Measurements from ENCODE around the gene EVI5.
"Not testable (repeated sequence)": the region's sequence is repeated elsewhere in the genome, so short reads cannot be mapped to it uniquely, and the experiment has no call there.

DNA sequence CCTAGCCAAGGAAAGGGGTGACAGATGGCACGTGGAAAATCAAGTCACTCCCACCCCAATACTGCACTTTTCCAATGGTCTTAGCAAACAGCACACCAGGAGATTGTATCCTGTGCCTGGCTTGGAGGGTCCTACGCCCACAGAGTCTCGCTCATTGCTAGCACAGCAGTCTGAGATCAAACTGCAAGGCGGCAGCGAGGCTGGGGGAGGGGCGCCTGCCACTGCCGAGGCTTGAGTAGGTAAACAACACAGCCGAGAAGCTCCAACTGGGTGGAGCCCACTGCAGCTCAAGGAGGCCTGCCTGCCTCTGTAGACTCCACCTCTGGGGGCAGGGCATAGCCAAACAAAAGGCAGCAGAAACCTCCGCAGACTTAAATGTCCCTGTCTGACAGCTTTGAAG is 195.5 kb downstream of the EVI5 start:
- not testable (repeated sequence) for TF ChIP-seq CTCF (IDR thresholded peaks at IDR 0.05; ENCODE audit: poor library complexity); EZH2 (IDR thresholded peaks at IDR 0.05; ENCODE audit: borderline replicate concordance); EZH2phosphoT487 (IDR thresholded peaks at IDR 0.05; ENCODE audit: low read depth, severe bottlenecking, unreplicated experiment)

Data from hepatocyte (in vitro differentiated cells).